SU-DHL-6 (cell line): ENCODE data around the gene ALG2.

Experiments used
- H2AFZ ChIP-seq: fragments of 200-600 bp; sonication (generic); 2 replicates; pipeline ENCODE4 v1.6.1; 2014; ENCODE audit warnings: low read depth, mild to moderate bottlenecking, moderate library complexity, mixed read lengths, antibody characterized with exemption, low read length; ENCODE audit not compliant: severe bottlenecking
- H3F3A ChIP-seq: fragments of 200-600 bp; shearing (Covaris generic); 2 replicates; pipeline ENCODE4 v1.6.0; 2016; ENCODE audit warnings: antibody characterized with exemption, mild to moderate bottlenecking; ENCODE audit not compliant: insufficient read depth
- H3K27ac ChIP-seq: fragments of 200-600 bp; sonication (generic); 2 replicates; pipeline ENCODE4 v1.5.1; 2016; ENCODE audit warnings: low read depth, mild to moderate bottlenecking, low read length, moderate library complexity, mixed read lengths
- H3K27me3 ChIP-seq: fragments of 200-600 bp; sonication (generic), shearing (Covaris generic); 2 replicates; pipeline ENCODE4 v1.6.0; 2014; ENCODE audit warnings: mild to moderate bottlenecking, low read length
- H3K36me3 ChIP-seq: fragments of 200-600 bp; sonication (generic); 2 replicates; pipeline ENCODE4 v1.6.1; 2014; ENCODE audit warnings: mild to moderate bottlenecking, low read length, mixed read lengths
- H3K4me2 ChIP-seq: fragments of 300-600, 200-600 bp; shearing (Covaris generic), sonication (generic); 2 replicates; pipeline ENCODE4 v1.6.0; 2014; ENCODE audit warnings: low read length, low read depth, mild to moderate bottlenecking; ENCODE audit not compliant: poor library complexity, severe bottlenecking
- H3K4me3 ChIP-seq: fragments of 200-600 bp; sonication (generic); 2 replicates; pipeline ENCODE4 v1.5.1; 2014; ENCODE audit warnings: antibody characterized with exemption, low read length, mild to moderate bottlenecking, mixed read lengths; ENCODE audit not compliant: insufficient read depth, poor library complexity, severe bottlenecking
- H3K79me2 ChIP-seq: fragments of 200-600 bp; sonication (generic); 2 replicates; pipeline ENCODE4 v1.6.1; 2014; ENCODE audit warnings: mild to moderate bottlenecking, low read length, moderate library complexity; ENCODE audit not compliant: insufficient read depth
- H3K9ac ChIP-seq: fragments of 200-600 bp; sonication (generic); 2 replicates; pipeline ENCODE4 v1.7.0; 2014; ENCODE audit warnings: mild to moderate bottlenecking, low read length
- H3K9me2 ChIP-seq: fragments of 200-600 bp; sonication (generic); replicated peaks from 2 replicates; pipeline ENCODE4 v1.6.1; 2014; ENCODE audit warnings: low read length; ENCODE audit not compliant: insufficient read depth
- H3K9me3 ChIP-seq: fragments of 200-600 bp; sonication (generic); 2 replicates; pipeline ENCODE4 v1.6.1; 2014; ENCODE audit warnings: low read length, mixed read lengths; ENCODE audit not compliant: insufficient read depth
- H4K20me1 ChIP-seq: fragments of 200-600 bp; sonication (generic); 2 replicates; pipeline ENCODE4 v1.6.1; 2014; ENCODE audit warnings: low read depth, mild to moderate bottlenecking, antibody characterized with exemption, low read length, moderate library complexity, mixed read lengths
- CTCF ChIP-seq: fragments of 200-600 bp; sonication (generic); IDR thresholded peaks from one replicate; pipeline ENCODE4 v1.5.1; 2017; ENCODE audit warnings: antibody characterized with exemption, mild to moderate bottlenecking, low read length, moderate library complexity; ENCODE audit not compliant: insufficient read depth, poor library complexity, severe bottlenecking
- EZH2phosphoT487 ChIP-seq: fragments of 200-600 bp; sonication (generic), shearing (Covaris generic); conservative IDR thresholded peaks from 2 replicates; pipeline ENCODE4 v1.6.1; 2018; ENCODE audit warnings: mild to moderate bottlenecking, antibody characterized with exemption, low read length, moderate library complexity, mixed read lengths

The ALG2 gene

GRCh38 chr9:99167694-99168093 is 54.0 kb downstream of the ALG2 start:
- Histone ChIP-seq H3K4me3 (peak overlapping the region; percentile 33), H3K27me3 (no peaks in the 10 kb centered on the region), H3K79me2 (peaks cover 3% of the 10 kb centered on the region; the same call in 1 of the 2 replicates), H3F3A (peaks cover 38% of the 10 kb centered on the region), H3K27ac (peak overlapping the region; percentile 93), H2AFZ (no peak overlapping the region), H4K20me1 (no peaks in the 10 kb centered on the region), H3K4me2 (peak overlapping the region; percentile 64), H3K9me2 (no peaks in the 10 kb centered on the region), H3K36me3 (no peaks in the 10 kb centered on the region), H3K9me3 (no peaks in the 10 kb centered on the region), H3K9ac (peak overlapping the region; percentile 58)
- TF ChIP-seq CTCF (no peak), EZH2phosphoT487 (no peak)

- peak overlapping the region; percentile 15 for H2AFZ ChIP-seq
- H4K20me1 ChIP-seq, result no peaks in the 10 kb centered on the region
- peak overlapping the region; percentile 58 for H3K9ac ChIP-seq
- H3K4me2 ChIP-seq, result peak overlapping the region; percentile 64
- H3K4me3 ChIP-seq, result peak overlapping the region; percentile 33
- H3K9me2 ChIP-seq, result no peaks in the 10 kb centered on the region
- no peaks in the 10 kb centered on the region for H3K36me3 ChIP-seq
- no peaks in the 10 kb centered on the region for H3K27me3 ChIP-seq
- H3K79me2 ChIP-seq, result peaks cover 3% of the 10 kb centered on the region; the same call in 1 of the 2 replicates
- no peaks in the 10 kb centered on the region for H3K9me3 ChIP-seq
- TF ChIP-seq CTCF (no peak), EZH2phosphoT487 (no peak)
- peak overlapping the region; percentile 93 for H3K27ac ChIP-seq
- H3F3A ChIP-seq, result peaks cover 38% of the 10 kb centered on the region
Observed at GRCh38 chr9:99167119-99167518, 54.6 kb downstream of the ALG2 start.
